ENCODE data around the gene ADAD2. TPM values are rescaled to one million over a fixed set of nuclear protein-coding genes. Genes with fewer than 3 reads are reported as not detected.
A peak's percentile ranks its signal among the peaks of the same experiment; 100 is the strongest.

ADAD2 gene
- total RNA-seq (2012; rRNA removed) (not detected in 2 replicates), polyA plus RNA-seq (2012; rRNA removed) (not detected in 2 replicates), Bru-seq, nascent RNA (not detected), BruChase-seq, experiment 1, labeled RNA remaining after a 6-hour chase (not detected), BruChase-seq, experiment 2, labeled RNA remaining after a 2-hour chase (not detected)
- polyA plus RNA-seq (2012; cell fraction: cytosol; rRNA removed) = 0.06 TPM in 1 of 2 replicates, not detected in the other
- 0.03 TPM in 1 of 2 replicates, not detected in the other for polyA plus RNA-seq (2012; cell fraction: nucleus; rRNA removed; ENCODE audit: low replicate concordance)
- long read RNA-seq = 0 reads

DNA sequence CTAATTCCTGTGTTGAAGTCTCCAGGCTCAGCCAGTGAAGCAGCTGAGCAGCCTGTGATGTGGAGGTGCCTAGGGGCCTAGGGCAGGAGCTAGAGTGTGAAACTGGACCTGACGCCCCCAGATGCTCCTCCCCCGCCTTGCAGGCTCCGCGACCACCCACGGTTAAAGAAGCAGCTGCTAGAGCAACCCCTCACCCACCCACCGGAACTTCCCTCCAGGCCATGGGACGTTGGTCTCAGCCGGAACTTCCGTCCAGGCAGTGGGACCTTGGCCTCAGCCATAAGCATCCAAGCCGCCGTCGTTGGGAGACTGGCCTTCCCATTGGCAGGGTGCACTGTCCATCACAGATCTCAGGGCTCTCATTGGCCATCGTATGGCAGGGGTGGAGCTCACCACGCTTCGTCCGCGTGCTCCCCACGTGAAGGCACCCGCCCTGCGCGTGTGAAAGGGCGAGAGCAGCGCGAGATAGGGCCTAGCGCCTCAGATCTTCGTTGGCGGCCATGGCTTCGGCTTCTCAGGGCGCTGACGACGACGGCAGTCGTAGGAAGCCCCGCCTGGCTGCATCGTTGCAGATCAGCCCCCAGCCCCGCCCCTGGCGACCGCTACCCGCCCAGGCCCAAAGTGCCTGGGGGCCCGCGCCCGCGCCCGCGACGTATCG lies at the start of gene ADAD2:
Gene ADAD2, plus strand, starts transcription at position 427 of the 658 bp plus-strand sequence. Its CDS starts 74 bp downstream, at position 501.
- Histone ChIP-seq H3K56ac (ENCODE audit: extremely low read depth, insufficient read depth, low read length) (no peak within 1 kb of the TSS), H3K36me3 (ENCODE audit: control insufficient read depth, insufficient read depth, low read length) (no peaks in the 10 kb centered on the region), H3K4ac (ENCODE audit: low read depth, low read length) (no peak within 1 kb of the TSS), H3K18ac (ENCODE audit: low read depth, low read length) (no peak within 1 kb of the TSS), H3K9me3 (ENCODE audit: control insufficient read depth, insufficient read depth, low read length) (no peaks in the 10 kb centered on the region), H3K9ac (ENCODE audit: low read depth, low read length) (no peak within 1 kb of the TSS), H3K79me1 (ENCODE audit: low read depth in 1 of 2, low read length in 2 of 2) (peaks cover 3 to 10% of the 10 kb centered on the region in 2 experiments; a peak in 3 of 4 replicates), H4K91ac (ENCODE audit: insufficient read depth, low read depth, low read length) (no peak within 1 kb of the TSS), H3K4me2 (ENCODE audit: low read depth, low read length) (no peak within 1 kb of the TSS), H3K14ac (replicated peaks; ENCODE audit: low read depth, low read length) (no peak within 1 kb of the TSS), H2AK9ac (replicated peaks; ENCODE audit: low read depth, low read length, poor library complexity) (no peak within 1 kb of the TSS), H2AK5ac (ENCODE audit: low read depth, low read length) (no peak within 1 kb of the TSS), H2BK15ac (ENCODE audit: low read depth, low read length) (no peak within 1 kb of the TSS), H3K4me1 (ENCODE audit: control insufficient read depth, insufficient read depth, low read length) (peaks cover 2% of the 10 kb centered on the region), H3K4me3 (ENCODE audit: insufficient read depth, low read depth, low read length) (no peak within 1 kb of the TSS), H3K27me3 (ENCODE audit: control insufficient read depth, insufficient read depth, low read length) (peaks cover 19% of the 10 kb centered on the region), H2BK20ac (ENCODE audit: low read depth, low read length) (no peak within 1 kb of the TSS), H4K5ac (ENCODE audit: low read depth, low read length) (no peak within 1 kb of the TSS), H2AFZ (replicated peaks; ENCODE audit: low read length, poor library complexity) (peak within 1 kb of the TSS; percentile 46), H3K23ac (ENCODE audit: low read depth, low read length) (no peak within 1 kb of the TSS), H3K9me1 (ENCODE audit: insufficient read depth, low read length) (0 out of 2 replicates have a peak, but pooled peaks cover 3% of the 10 kb centered on the region), H2BK5ac (ENCODE audit: low read depth, low read length, poor library complexity, severe bottlenecking) (no peak within 1 kb of the TSS), H2BK120ac (ENCODE audit: low read depth, low read length) (no peak within 1 kb of the TSS), H4K8ac (ENCODE audit: low read depth in 2 of 2, low read length in 2 of 2) (no peak within 1 kb of the TSS), H3K27ac (ENCODE audit: insufficient read depth, low read length) (no peak within 1 kb of the TSS), H4K20me1 (ENCODE audit: insufficient read depth, low read length) (no peaks in the 10 kb centered on the region)
- DNase-seq (no peak), ATAC-seq (ENCODE audit: low read depth) (no peak)
- WGBS, 2 experiments (ENCODE audit: extremely low coverage in 2 of 2, insufficient read length in 1 of 2) = 83% methylated on average over 32 of the region's 47 CpGs; no CpG with 5 or more reads in 1 of the 2 experiments
- ChIA-PET POLR2A (ENCODE audit: unreplicated experiment) (no interaction called here), CTCF (no interaction called here)
- TF ChIP-seq RCOR1 (IDR thresholded peaks at IDR 0.05; ENCODE audit: insufficient replicate concordance, low read length) (no peak), MAZ (IDR thresholded peaks at IDR 0.05; ENCODE audit: borderline replicate concordance, low read depth, low read length) (no peak), CEBPB (IDR thresholded peaks at IDR 0.05; ENCODE audit: low read depth, low read length) (no peak), CHD1 (IDR thresholded peaks at IDR 0.05; ENCODE audit: low read depth, low read length) (no peak), NFE2L2 (IDR thresholded peaks at IDR 0.05; ENCODE audit: low read depth, low read length) (no peak)
- BruUV-seq (replicated peaks) = no TSS peak
- dilution Hi-C loops (cut with HindIII; ENCODE audit: low sequenced_read_pairs, unreplicated experiment) = no loop called here
- intact Hi-C loops (cut with micrococcal nuclease) = no loop called here
- in situ Hi-C loops (cut with MboI; ENCODE audit: low sequenced_read_pairs) = no loop called here

All from IMR-90 (cell line).